Articular chondrocyte of knee joint (primary cell): ENCODE measurements around the gene TRDN. TPM values are rescaled to one million over a fixed set of nuclear protein-coding genes. Genes with fewer than 3 reads are reported as not detected.

Experiments used
- total RNA-seq: library from RNA; depleted of rRNA; stranded (reverse); fragments of >200 nt; gene quantifications from 2 replicates; pipeline ENCODE4 v1.2.3, GENCODE V29; 2012

The TRDN gene, protein sequence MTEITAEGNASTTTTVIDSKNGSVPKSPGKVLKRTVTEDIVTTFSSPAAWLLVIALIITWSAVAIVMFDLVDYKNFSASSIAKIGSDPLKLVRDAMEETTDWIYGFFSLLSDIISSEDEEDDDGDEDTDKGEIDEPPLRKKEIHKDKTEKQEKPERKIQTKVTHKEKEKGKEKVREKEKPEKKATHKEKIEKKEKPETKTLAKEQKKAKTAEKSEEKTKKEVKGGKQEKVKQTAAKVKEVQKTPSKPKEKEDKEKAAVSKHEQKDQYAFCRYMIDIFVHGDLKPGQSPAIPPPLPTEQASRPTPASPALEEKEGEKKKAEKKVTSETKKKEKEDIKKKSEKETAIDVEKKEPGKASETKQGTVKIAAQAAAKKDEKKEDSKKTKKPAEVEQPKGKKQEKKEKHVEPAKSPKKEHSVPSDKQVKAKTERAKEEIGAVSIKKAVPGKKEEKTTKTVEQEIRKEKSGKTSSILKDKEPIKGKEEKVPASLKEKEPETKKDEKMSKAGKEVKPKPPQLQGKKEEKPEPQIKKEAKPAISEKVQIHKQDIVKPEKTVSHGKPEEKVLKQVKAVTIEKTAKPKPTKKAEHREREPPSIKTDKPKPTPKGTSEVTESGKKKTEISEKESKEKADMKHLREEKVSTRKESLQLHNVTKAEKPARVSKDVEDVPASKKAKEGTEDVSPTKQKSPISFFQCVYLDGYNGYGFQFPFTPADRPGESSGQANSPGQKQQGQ
- under 0.01 TPM in 1 of 2 replicates, not detected in the other for total RNA-seq

DNA sequence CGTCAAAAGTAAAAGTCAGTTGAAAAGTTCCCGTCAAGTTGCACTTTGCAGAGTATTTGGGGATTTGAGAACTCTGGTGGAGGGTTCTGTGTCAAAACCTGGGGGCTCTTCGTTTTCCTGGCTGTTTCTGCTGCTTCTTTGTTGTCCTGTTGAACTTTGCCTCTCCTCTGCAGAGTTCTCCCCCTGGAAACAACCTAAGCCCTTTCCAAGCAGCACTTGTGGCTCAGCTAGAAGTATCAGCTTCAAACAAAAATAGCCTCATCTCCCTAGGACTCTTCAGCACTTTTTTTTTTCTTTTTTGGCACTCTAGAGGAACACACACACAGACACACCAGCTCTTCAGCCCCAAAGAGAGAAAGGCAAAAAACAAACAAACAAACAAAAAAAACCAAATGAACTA lies at the start of gene TRDN:
TRDN (minus strand) TSS at position 169 of the 400 bp plus-strand sequence. CDS start 175 bp downstream, outside the sequence.

Other genes with a start within 250 kb of the TRDN start
- not detected in 2 replicates for gene NKAIN2, start 166.9 kb upstream of the TRDN start, total RNA-seq